Measurements from ENCODE around the gene EIF2S3B.
"Not testable (repeated sequence)": the region's sequence is repeated elsewhere in the genome, so short reads cannot be mapped to it uniquely, and the experiment has no call there.

EIF2S3B gene

GRCh38 chr12:10505620-10506019 lies at the start of gene EIF2S3B:
EIF2S3B (plus strand) TSS chr12:10505890; CDS start chr12:10505903, 13 bp downstream.
- no peak for DNase-seq

GRCh38 chr12:10456856-10457255 lies 48.8 kb upstream of the EIF2S3B start:
- no peak for DNase-seq

DNA sequence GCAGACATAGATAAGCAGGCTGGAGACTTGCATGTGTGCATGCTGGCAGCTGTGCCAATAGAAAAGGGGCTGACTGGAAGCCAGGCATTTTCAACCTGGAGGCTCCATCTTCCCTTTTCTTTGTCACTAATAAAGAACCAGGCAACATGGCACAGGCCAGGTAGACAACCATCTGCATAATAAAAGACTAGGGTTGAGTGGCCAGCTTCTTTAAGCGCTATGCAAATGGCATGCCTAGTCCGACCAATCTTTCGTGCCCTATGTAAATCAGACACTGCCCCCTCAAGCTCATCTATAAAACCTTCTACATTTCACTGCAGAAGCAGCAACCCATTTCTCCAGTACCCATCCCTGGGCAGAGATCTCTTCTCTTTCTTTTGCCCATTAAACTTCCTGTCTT lies 47.9 kb upstream of the EIF2S3B start:
- no peak for DNase-seq

GRCh38 chr12:10466311-10466710 lies 39.4 kb upstream of the EIF2S3B start:
- DNase-seq = no peak

- no peak for DNase-seq
These were observed 36.0 kb upstream of the EIF2S3B start for GRCh38 chr12:10469701-10470100.

- DNase-seq = not testable (repeated sequence)
These were observed 32.9 kb upstream of the EIF2S3B start for GRCh38 chr12:10472808-10473207.

GRCh38 chr12:10481901-10482300 lies 23.8 kb upstream of the EIF2S3B start:
- not testable (repeated sequence) for DNase-seq

- not testable (repeated sequence) for DNase-seq
These were observed 18.4 kb upstream of the EIF2S3B start for GRCh38 chr12:10487328-10487727.

DNA sequence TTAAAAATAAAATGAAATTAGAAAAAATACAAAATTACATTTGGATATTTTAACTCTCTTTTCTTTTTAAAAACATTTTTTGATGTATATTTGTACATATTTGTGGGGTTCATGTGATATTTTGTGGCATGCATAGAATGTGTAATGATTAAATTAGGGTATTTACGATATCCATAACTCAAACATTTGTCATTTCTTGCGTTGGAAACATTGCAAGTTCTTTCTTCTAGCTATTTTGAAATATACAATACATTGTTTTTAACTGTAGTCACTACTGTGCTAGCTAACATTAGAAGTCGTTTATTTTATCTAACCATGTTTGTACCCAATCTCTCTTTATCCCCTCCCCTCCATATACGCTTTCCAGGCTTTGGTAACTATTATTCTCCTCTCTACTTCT lies 13.9 kb upstream of the EIF2S3B start:
- DNase-seq = no peak

DNA sequence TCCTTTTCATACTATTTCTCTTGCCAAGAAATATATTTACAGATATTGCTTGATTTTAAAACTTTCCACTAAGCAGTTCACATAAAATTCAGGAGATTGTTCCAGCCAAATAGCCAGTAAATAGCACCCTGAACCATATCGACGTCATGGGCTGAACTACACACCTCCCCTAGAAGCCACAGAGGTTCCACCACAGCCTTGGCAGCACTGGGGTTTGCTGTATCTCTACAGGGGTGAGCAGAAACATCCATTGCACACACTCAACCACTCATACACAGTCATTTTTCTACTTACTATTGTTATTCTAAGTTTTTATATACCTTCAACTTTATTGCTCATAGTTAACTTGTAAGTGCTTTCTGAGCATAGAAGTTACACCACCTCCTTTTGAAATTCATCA lies 8.1 kb upstream of the EIF2S3B start:
- no peak for DNase-seq

- DNase-seq = no peak
These were observed 7.6 kb upstream of the EIF2S3B start for GRCh38 chr12:10498042-10498441.

DNA sequence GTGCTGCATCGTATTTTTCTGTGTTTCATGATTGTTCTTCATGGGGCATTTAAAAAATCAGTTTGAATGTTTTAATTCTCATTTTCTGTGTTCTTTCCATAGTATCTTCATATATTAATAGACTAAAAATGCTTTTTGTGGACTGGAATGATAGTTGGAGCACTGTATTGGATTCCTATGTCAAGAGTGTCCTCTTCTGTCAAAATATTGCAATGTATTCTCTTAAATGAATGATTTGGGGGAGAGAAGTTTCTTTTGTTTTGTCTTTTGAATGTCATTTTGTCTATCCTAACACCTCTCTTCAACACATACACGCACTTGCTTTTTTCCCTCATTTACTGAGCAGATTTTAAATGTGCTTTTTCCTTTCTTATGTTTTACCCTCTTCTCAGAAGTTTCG lies 4.7 kb upstream of the EIF2S3B start:
- no peak for DNase-seq

GRCh38 chr12:10503460-10503859 lies 2.2 kb upstream of the EIF2S3B start:
- no peak for DNase-seq

DNA sequence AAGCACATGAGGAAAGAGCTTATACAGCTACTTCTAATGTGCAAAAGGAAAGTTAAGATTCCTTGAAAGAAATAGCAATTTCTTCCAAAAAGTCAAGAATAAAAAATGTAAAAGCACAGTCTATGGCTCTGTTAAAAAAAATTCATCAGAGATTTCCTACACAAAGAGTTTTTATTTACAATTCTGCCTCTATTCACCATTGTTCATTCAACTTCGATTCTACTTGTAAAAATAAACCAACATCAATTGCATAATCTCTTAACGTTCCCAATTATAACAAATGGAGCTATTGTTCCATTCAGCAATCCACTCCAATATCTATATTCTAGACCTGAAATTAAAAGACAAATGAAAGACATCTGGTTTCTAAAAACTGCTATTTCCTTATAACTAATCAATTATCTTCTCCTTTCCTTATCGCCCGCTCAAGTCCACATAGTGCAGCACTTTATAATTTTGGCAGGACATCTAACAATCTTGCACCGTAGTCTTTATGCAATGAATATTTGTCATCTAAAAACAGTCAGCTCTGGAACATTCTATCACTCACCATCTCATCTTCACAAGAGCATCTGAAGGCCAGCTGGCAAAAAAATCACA lies 6.2 kb downstream of the EIF2S3B start:
- DNase-seq = no peak

DNA sequence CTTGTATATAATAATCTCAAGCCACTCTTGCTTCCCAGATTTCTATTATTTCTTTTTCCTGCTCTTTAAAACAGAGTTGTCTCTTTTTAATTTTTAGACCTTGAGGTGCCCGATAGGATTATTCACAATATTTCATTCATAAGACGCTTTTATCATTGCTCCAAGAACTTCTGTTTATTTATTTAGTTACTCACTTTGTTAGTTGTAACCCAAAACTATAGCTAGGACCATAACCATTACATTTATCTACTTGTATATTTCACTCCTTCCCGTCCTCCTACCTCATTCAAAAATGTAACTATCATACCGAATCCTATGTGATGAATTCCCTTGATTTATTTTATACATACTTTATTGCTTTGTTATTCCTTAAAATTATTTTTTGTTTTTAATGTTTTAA lies 7.1 kb downstream of the EIF2S3B start:
- DNase-seq = no peak

DNA sequence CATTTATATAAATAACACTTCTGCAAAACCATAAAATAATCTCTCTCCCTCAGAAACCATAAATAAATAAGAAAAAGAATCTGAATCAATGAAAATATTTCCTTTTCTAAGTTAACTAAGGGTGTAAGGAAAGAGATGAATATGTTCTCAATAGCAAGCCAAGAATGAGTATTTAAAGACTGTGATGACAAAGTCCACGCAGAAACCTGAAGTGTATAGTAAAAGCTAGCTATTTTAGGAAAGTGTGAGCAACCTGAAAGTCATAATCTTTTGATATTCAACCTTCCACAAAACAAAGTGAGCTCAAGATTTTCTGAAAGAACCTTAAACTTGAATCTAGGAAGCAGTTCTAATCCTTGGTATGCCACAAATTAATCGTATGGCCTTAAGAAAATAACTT lies 15.9 kb downstream of the EIF2S3B start:
- no peak for DNase-seq

- DNase-seq = no peak
These were observed 22.7 kb downstream of the EIF2S3B start for GRCh38 chr12:10528174-10528953.

DNA sequence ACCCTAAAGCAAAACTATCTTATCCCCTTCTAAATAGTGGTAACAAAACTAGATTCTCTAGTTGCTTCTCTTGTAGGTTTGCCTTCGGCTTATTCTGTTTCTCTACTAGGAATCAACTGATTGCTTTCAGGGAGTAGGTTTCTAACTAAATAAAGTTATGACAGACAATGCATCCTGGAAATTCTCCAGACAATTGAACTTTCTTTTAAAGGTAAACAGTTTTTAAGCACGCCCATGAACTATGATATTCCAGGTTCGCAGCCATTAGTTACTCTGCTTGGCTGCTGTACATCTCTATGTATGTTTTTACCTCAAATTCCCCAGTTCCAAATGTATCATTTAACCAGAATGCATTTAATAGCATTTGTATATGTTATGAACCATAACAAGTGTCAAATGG lies 23.9 kb downstream of the EIF2S3B start:
- DNase-seq = no peak

DNA sequence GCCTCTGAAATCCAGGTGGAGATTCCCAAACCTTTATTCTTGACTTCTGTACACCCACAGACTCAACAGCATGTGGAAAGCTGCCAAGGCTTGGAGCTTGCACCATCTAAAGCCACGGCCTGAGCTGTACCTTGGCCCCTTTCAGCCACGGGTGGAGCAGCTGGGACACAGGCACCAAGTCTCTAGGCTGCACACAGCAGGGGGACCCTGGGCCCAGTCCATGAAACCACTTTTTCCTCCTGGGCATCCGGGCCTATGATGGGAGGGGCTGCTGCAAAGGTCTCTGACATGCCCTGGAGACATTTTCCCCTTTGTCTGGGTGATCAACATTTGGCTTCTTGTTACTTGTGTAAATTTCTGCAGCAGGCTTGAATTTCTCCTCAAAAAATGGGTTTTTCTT lies 32.0 kb downstream of the EIF2S3B start:
- DNase-seq = no peak

DNA sequence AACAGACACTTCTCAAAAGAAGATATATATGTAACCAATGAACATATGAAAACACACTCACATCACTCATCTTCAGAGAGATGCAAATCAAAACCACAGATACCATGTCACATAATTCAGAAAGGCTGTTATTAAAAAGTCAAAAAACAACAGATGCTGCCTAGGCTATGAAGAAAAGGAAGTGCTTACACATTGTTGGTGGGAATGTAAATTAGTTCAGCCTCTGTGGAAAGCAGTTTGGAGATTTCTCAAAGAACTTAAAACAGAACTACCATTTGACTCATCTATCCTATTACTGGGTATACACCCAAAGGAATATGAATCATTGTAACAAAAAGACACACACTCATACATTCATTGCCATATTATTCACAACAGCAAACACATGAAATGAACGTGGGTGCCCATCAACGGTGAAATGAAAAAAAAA lies 35.1 kb downstream of the EIF2S3B start:
- no peak for DNase-seq

- no peak for DNase-seq
These were observed 37.8 kb downstream of the EIF2S3B start for GRCh38 chr12:10543499-10543898.

DNA sequence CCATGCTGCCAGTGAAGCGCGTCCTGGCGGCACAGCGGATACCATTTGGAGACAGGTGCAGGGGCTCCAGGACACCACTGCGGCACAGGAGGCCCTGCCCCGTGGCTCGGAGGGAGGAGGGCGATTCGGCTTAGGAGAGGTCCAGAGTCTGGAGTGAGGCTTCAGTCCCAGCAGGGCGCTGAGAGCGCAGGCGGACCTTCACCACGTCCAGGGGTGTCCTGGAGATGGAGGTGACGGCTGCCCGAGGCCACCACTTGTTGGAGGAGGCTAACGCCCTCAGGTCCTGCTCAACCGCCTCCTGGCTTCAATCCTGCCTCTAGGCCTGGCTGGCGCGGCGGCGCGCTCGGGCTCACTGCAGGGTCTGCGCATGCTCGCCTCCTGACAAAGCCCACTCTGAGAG lies 45.7 kb downstream of the EIF2S3B start:
- no peak for DNase-seq

GRCh38 chr12:10553148-10553547 lies 47.5 kb downstream of the EIF2S3B start:
- DNase-seq = no peak

DNA sequence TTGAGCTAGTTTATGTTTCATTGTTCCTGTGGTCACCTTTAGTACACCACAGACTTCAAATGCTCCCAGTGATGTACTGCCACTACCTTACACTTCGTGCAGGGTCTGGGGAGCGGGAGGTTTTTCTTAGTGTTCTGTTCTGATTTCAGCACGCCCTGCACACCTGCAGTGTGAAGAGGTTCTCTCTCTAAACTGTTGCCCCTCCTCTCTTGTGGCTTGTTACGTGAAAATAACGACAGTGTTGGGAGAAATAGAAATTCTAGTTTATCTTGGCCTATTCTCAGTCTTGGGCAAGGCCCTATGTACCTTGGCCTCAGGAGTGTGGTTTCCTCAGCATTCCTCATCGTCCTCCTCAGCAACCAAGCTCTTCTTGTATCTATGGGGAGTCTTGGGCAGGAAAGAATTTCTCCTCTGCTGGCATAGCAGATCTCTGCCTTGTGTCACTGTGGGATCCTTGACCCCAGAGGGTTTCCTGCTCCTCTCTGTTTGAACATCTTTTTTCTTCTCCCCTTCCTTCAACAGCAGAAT lies 48.6 kb downstream of the EIF2S3B start:
- DNase-seq = no peak

All from NCI-H2029 (cell line).